B cell (primary cell): ENCODE data around the gene UQCC5. TPM values are rescaled to one million over a fixed set of nuclear protein-coding genes. Genes with fewer than 3 reads are reported as not detected.

Experiments
- ATAC-seq: fragments of 200-7000 bp; cut with Tn5 transposase; one replicate; pipeline ENCODE4 v1.10.0; 2021; ENCODE audit warnings: low read depth, mild to moderate bottlenecking, moderate number of reproducible peaks, moderate library complexity
- CTCF ChIA-PET: fragments of 350-600 bp; sonication (Branson Sonifier 250); formaldehyde crosslinking; loops from one replicate; lab custom pipeline; 2021; ENCODE audit warnings: antibody characterized with exemption, inconsistent platforms; lab: Charles Lee
- POLR2A ChIA-PET: fragments of 350-600 bp; sonication (Branson Sonifier 250); formaldehyde crosslinking; loops from one replicate; lab custom pipeline; 2021; ENCODE audit warnings: antibody characterized with exemption; lab: Charles Lee
- DNase-seq: peaks from one replicate; pipeline ENCODE4 v3.0.0; 2013
- H2AFZ ChIP-seq: 2 replicates; pipeline ENCODE4 v1.6.1; 2012; ENCODE audit warnings: mild to moderate bottlenecking, low read depth, low read length; ENCODE audit not compliant: insufficient read depth, poor library complexity, severe bottlenecking
- H3K27ac ChIP-seq, 2 donors: 1 replicate in 1 of 2; 2 replicates in 1 of 2; pipeline ENCODE4 v1.5.1; 2012 to 2013; ENCODE audit warnings: low read length in 2 of 2, mild to moderate bottlenecking in 2 of 2, moderate library complexity in 1 of 2
- H3K27me3 ChIP-seq, 4 experiments: fragments of 200-600 bp in 1 of 4; sonication (generic) in 1 of 4; replicated peaks in 1 of 4; 1 replicate in 2 of 4; 2 replicates in 2 of 4; pipeline versions ENCODE4 v1.6.1 to v1.7.0; 2013 to 2016; ENCODE audit warnings: low read length in 3 of 4, mild to moderate bottlenecking in 2 of 4, mixed read lengths in 1 of 4, moderate library complexity in 1 of 4; ENCODE audit not compliant: insufficient read depth in 4 of 4, control insufficient read depth in 3 of 4; ENCODE audit errors: control extremely low read depth in 1 of 4
- H3K36me3 ChIP-seq, 2 experiments: replicated peaks in 1 of 2; 1 replicate in 1 of 2; 2 replicates in 1 of 2; pipeline versions ENCODE4 v1.6.1 to v1.7.1; 2013; ENCODE audit warnings: low read length in 1 of 2; ENCODE audit not compliant: insufficient read depth in 2 of 2, control insufficient read depth in 1 of 2; ENCODE audit errors: control extremely low read depth in 1 of 2, extremely low read depth in 1 of 2
- H3K4me1 ChIP-seq, 2 donors: fragments of 200-600 bp in 1 of 2; sonication (generic) in 1 of 2; 1 replicate in 1 of 2; 2 replicates in 1 of 2; pipeline versions ENCODE4 v1.5.1 to v1.6.1; 2013 to 2017; ENCODE audit warnings: low read length in 2 of 2; ENCODE audit not compliant: control insufficient read depth in 2 of 2, insufficient read depth in 2 of 2
- H3K4me2 ChIP-seq: replicated peaks from 2 replicates; pipeline ENCODE3; 2012; ENCODE audit warnings: mild to moderate bottlenecking, low read depth, low read length; ENCODE audit not compliant: poor library complexity, severe bottlenecking
- H3K4me3 ChIP-seq, 5 experiments: fragments of 200-600 bp in 1 of 5; sonication (generic) in 1 of 5; 1 replicate in 3 of 5; 2 replicates in 2 of 5; pipeline versions ENCODE4 v1.5.1 to v1.7.0; 2011 to 2016; ENCODE audit warnings: low read length in 4 of 5, mild to moderate bottlenecking in 4 of 5, low read depth in 2 of 5, control low read depth in 1 of 5, moderate library complexity in 1 of 5; ENCODE audit not compliant: insufficient read depth in 1 of 5; ENCODE audit errors: control extremely low read depth in 1 of 5, extremely low read depth in 1 of 5
- H3K79me2 ChIP-seq: fragments of 200-600 bp; sonication (generic); one replicate; pipeline ENCODE4 v1.6.0; 2016; ENCODE audit warnings: low read length; ENCODE audit not compliant: control insufficient read depth, insufficient read depth
- H3K9ac ChIP-seq: fragments of 200-600 bp; sonication (generic); 2 replicates; pipeline ENCODE4 v1.6.1; 2017; ENCODE audit warnings: mild to moderate bottlenecking, low read length, moderate library complexity
- H3K9me3 ChIP-seq, 3 donors: one replicate each; pipeline versions ENCODE4 v1.6.1 to v1.7.1; 2013; ENCODE audit warnings: low read length in 2 of 3; ENCODE audit not compliant: control insufficient read depth in 2 of 3, insufficient read depth in 1 of 3; ENCODE audit errors: control extremely low read depth in 1 of 3
- H4K20me1 ChIP-seq: 2 replicates; pipeline ENCODE4 v1.6.0; 2012; ENCODE audit warnings: mild to moderate bottlenecking, low read length; ENCODE audit not compliant: insufficient read depth, control insufficient read depth, poor library complexity, severe bottlenecking
- H3K27ac Mint-ChIP-seq: one replicate; pipeline ENCODE4 v1.8.0; 2021; ENCODE audit warnings: mixed read lengths
- H3K27me3 Mint-ChIP-seq: one replicate; pipeline ENCODE4 v1.8.0; 2021; ENCODE audit warnings: mixed read lengths
- H3K4me1 Mint-ChIP-seq: one replicate; pipeline ENCODE4 v1.8.0; 2021; ENCODE audit warnings: mixed read lengths
- H3K4me3 Mint-ChIP-seq: one replicate; pipeline ENCODE4 v1.8.0; 2021; ENCODE audit warnings: mixed read lengths
- H3K9me3 Mint-ChIP-seq: one replicate; pipeline ENCODE4 v1.8.0; 2022; ENCODE audit warnings: mixed read lengths; ENCODE audit not compliant: insufficient read depth
- EZH2 ChIP-seq: IDR thresholded peaks from 2 replicates; pipeline ENCODE4 v1.6.1; 2012; ENCODE audit warnings: borderline replicate concordance, low read depth, mild to moderate bottlenecking, moderate library complexity, low read length; ENCODE audit not compliant: insufficient read depth, poor library complexity, severe bottlenecking
- WGBS: methylation state at CpG from one replicate; pipeline ENCODE4 v1.1.5; 2013; ENCODE audit warnings: missing lambda C conversion rate; ENCODE audit not compliant: insufficient coverage; 5-methylcytosine and 5-hydroxymethylcytosine counted together
- intact Hi-C: fragments of 100-400 bp; cut with micrococcal nuclease; formaldehyde crosslinking; loops from one replicate; pipeline ENCODE4 v1.10.0; 2022
- polyA plus RNA-seq: library from polyadenylated mRNA; depleted of rRNA; stranded (reverse); fragments of >200 nt; gene quantifications from 2 replicates; pipeline ENCODE4 v1.2.3, GENCODE V29; 2012
- total RNA-seq, 2 donors: library from RNA; stranded (reverse); fragments of 120-200 nt in 1 of 2; gene quantifications; 1 replicate in 1 of 2; 2 replicates in 1 of 2; pipeline versions ENCODE4 v1.2.3 to v1.2.4, GENCODE V29; 2013 to 2022
- TF ChIP-seq, protein P1 (sequence below): fragments of 200-600 bp; IDR thresholded peaks from one replicate; pipeline ENCODE4 v1.8.0; 2022; ENCODE audit warnings: antibody characterized with exemption, mild to moderate bottlenecking

The UQCC5 gene
- total and polyA plus RNA-seq, 2 donors (not counting 1 experiment from before 2014, with no cell fraction given) = 1.1 to 10.3 TPM

GRCh38 chr3:52512105-52512504, 24.3 kb upstream of the UQCC5 start:
- Histone ChIP-seq H4K20me1 (no peaks in the 10 kb centered on the region), H3K9ac (no peak overlapping the region), H3K9me3 (no peaks in the 10 kb centered on the region), H3K79me2 (no peaks in the 10 kb centered on the region), H3K27ac (no peak overlapping the region), H3K4me3 (no peak overlapping the region), H3K27me3 (no peaks in the 10 kb centered on the region), H3K4me2 (no peak overlapping the region), H2AFZ (no peak overlapping the region), H3K36me3 (no peaks in the 10 kb centered on the region), H3K4me1 (no peaks in the 10 kb centered on the region)
- CTCF ChIA-PET = no interaction called here
- H3K4me3 Mint-ChIP-seq = no peak overlapping the region
- DNase-seq (no peak), ATAC-seq (no peak)
- intact Hi-C loops = no loop called here
- TF ChIP-seq, protein P1, sequence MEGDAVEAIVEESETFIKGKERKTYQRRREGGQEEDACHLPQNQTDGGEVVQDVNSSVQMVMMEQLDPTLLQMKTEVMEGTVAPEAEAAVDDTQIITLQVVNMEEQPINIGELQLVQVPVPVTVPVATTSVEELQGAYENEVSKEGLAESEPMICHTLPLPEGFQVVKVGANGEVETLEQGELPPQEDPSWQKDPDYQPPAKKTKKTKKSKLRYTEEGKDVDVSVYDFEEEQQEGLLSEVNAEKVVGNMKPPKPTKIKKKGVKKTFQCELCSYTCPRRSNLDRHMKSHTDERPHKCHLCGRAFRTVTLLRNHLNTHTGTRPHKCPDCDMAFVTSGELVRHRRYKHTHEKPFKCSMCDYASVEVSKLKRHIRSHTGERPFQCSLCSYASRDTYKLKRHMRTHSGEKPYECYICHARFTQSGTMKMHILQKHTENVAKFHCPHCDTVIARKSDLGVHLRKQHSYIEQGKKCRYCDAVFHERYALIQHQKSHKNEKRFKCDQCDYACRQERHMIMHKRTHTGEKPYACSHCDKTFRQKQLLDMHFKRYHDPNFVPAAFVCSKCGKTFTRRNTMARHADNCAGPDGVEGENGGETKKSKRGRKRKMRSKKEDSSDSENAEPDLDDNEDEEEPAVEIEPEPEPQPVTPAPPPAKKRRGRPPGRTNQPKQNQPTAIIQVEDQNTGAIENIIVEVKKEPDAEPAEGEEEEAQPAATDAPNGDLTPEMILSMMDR = no peak
- no peak for TF ChIP-seq EZH2
- no peak overlapping the region for H3K27ac Mint-ChIP-seq
- no peaks in the 10 kb centered on the region for H3K27me3 Mint-ChIP-seq
- POLR2A ChIA-PET = no interaction called here
- no peaks in the 10 kb centered on the region for H3K9me3 Mint-ChIP-seq
- no peaks in the 10 kb centered on the region for H3K4me1 Mint-ChIP-seq
- 70% methylated on average over 5 of the region's 8 CpGs for WGBS

DNA sequence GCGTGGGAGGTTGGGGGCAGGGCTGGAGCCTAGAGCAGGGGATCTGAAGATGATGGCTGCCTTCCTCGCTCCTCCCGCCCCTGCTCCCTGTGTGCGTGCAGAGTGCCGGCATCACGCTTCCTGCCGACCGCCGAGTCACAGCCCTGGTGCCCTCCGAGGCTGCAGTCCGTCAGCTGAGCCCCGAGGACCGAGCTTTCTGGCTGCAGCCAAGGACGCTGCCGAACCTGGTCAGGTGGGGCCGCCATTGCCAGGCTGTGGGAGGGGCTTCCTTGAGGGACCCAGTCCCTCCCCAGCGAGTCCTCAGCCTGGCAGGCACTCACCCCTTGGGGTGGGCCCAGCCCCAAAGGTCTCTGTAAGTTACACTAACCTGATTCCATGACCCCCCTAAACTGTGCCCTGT, 23.7 kb upstream of the UQCC5 start:
- POLR2A ChIA-PET = no interaction called here
- H3K9ac ChIP-seq = no peak overlapping the region
- H3K4me3 Mint-ChIP-seq = no peak overlapping the region
- H3K9me3 Mint-ChIP-seq = no peaks in the 10 kb centered on the region
- H3K27me3 Mint-ChIP-seq = no peaks in the 10 kb centered on the region
- DNase-seq = no peak
- H3K27me3 ChIP-seq = no peaks in the 10 kb centered on the region
- H3K36me3 ChIP-seq = no peaks in the 10 kb centered on the region
- intact Hi-C loops = no loop called here
- no peak overlapping the region for H3K27ac ChIP-seq
- H3K9me3 ChIP-seq = no peaks in the 10 kb centered on the region
- no peak overlapping the region for H3K4me2 ChIP-seq
- no peaks in the 10 kb centered on the region for H3K79me2 ChIP-seq
- WGBS = 96% methylated on average over 17 of the region's 17 CpGs
- H3K4me1 ChIP-seq = no peaks in the 10 kb centered on the region
- CTCF ChIA-PET = no interaction called here
- TF ChIP-seq, protein P1 = no peak
- no peak for TF ChIP-seq EZH2
- no peak for ATAC-seq
- no peak overlapping the region for H3K4me3 ChIP-seq
- H2AFZ ChIP-seq = no peak overlapping the region
- no peak overlapping the region for H3K27ac Mint-ChIP-seq
- no peaks in the 10 kb centered on the region for H3K4me1 Mint-ChIP-seq
- H4K20me1 ChIP-seq = no peaks in the 10 kb centered on the region
